Measurements from ENCODE around the gene ITPRIP.

The ITPRIP gene

GRCh38 chr10:104301907-104302690, 36.2 kb downstream of the ITPRIP start:
- H3K4me3 ChIP-seq (ENCODE audit: low read depth, low read length): no peak overlapping the region
- peak; percentile 61 for DNase-seq (ENCODE audit: low read depth)
- peak; percentile 29 for TF ChIP-seq CTCF (conservative IDR thresholded peaks at IDR 0.05; ENCODE audit: low read depth, low read length)

GRCh38 chr10:104300736-104301292, 37.5 kb downstream of the ITPRIP start:
- peak overlapping the region; percentile 35 for H3K4me3 ChIP-seq (ENCODE audit: low read depth, low read length)
- no peak for TF ChIP-seq CTCF (conservative IDR thresholded peaks at IDR 0.05; ENCODE audit: low read depth, low read length)
- peak; percentile 96 for DNase-seq (ENCODE audit: low read depth)

- no peak for TF ChIP-seq CTCF (conservative IDR thresholded peaks at IDR 0.05; ENCODE audit: low read depth, low read length)
- peak overlapping the region; percentile 35 for H3K4me3 ChIP-seq (ENCODE audit: low read depth, low read length)
- peak; percentile 100 for DNase-seq (ENCODE audit: low read depth)
Observed at GRCh38 chr10:104300002-104300735, 38.1 kb downstream of the ITPRIP start.

- H3K4me3 ChIP-seq (ENCODE audit: low read depth, low read length): peak overlapping the region; percentile 41
- DNase-seq (ENCODE audit: low read depth): peak; percentile 93
- TF ChIP-seq CTCF (conservative IDR thresholded peaks at IDR 0.05; ENCODE audit: low read depth, low read length): no peak
Observed at GRCh38 chr10:104299031-104299904, 39.0 kb downstream of the ITPRIP start.

GRCh38 chr10:104297697-104298660, 40.3 kb downstream of the ITPRIP start:
- peak; percentile 87 for TF ChIP-seq CTCF (conservative IDR thresholded peaks at IDR 0.05; ENCODE audit: low read depth, low read length)
- no peak overlapping the region for H3K4me3 ChIP-seq (ENCODE audit: low read depth, low read length)
- DNase-seq (ENCODE audit: low read depth): peak; percentile 94
